LoVo (cell line): Measurements from ENCODE around the gene MAST3.

ENCODE experiments used
- DNase-seq: peaks from one replicate; pipeline ENCODE4 v3.0.0-alpha.2; 2016; ENCODE audit warnings: low spot score

MAST3 gene

DNA sequence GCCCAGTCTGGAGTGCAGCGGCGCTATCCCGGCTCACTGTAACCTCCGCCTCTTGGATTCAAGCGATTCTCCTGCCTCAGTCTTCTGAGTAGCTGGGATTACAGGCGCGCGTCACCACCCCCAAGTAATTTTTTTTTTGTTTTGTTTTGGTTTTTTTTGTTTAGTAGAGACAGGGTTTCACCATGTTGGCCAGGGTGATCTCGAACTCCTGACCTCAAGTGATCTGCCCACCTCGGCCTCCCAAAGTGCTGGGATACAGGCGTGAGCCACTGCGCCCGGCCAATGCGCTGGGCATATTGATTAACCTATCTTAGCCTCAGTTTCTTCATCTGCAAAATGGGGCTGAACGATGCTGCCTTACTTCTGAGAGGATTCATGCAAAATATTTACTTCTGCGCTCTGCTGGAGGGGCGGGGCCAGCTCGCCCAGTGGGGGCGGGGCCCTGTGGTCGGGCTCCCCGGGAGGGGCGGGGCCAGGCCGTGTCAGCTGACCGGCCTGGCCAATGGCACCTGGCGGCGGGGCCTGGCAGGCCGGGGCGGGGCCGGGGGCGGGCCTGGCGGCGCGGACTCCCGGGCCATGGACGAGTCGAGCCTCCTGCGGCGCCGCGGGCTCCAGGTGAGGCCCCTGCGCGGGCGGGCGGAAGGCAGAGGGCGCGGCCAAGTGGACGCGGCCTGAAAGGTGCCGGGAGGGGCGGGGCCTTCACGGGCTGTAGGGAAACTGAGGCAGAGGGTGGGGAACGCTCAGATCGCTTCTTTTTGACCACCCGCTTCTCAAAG, at the start of gene MAST3:
Gene MAST3, plus strand, starts transcription at position 562 of the 776 bp plus-strand sequence. Its CDS starts 15 bp downstream, at position 577.
- peak; percentile 92 for DNase-seq

DNA sequence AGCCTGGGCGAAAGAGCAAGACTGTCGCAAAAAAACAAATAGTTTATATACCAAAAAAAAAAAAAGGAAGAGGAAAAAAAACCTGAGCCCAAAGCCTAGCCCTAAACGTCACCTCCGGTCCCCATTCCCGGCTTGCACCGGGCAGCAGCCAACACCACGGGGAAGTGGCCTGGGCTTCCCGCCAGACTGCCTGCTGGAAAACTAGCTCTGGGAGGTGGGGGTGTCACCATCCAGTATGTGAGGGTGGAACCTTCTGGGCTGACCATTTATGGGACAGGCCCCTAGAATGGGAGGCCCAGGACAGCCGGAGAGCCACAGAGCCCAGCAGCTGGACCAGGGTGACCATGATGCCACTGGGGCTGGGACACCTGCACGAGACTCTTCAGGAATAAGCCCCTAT, 48.2 kb upstream of the MAST3 start:
- no peak for DNase-seq

- DNase-seq, result no peak
Measured at GRCh38 chr19:18051887-18052286, 45.7 kb upstream of the MAST3 start.

- DNase-seq, result no peak
Measured at GRCh38 chr19:18053576-18054219, 43.9 kb upstream of the MAST3 start.

DNA sequence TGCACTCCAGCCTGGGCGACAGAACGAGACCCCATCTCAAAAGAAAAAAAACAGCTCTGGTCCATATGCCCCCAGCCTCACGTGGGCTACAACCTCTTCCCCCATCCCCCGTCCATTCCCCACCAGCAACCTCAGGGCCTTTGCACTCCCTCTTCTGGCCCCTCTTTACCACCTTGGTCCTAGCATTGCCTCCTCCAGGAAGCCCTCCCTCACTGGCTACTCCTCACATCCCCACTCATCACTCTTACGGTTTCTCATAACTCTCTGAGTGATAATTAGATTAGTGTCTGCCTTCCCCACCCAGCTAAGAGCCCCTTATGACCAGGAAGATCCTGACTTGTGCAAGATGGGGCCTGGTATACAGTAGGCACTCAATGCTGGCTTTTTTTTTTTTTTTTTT, 41.6 kb upstream of the MAST3 start:
- DNase-seq, result no peak

GRCh38 chr19:18057557-18057956, 40.0 kb upstream of the MAST3 start:
- no peak for DNase-seq

DNA sequence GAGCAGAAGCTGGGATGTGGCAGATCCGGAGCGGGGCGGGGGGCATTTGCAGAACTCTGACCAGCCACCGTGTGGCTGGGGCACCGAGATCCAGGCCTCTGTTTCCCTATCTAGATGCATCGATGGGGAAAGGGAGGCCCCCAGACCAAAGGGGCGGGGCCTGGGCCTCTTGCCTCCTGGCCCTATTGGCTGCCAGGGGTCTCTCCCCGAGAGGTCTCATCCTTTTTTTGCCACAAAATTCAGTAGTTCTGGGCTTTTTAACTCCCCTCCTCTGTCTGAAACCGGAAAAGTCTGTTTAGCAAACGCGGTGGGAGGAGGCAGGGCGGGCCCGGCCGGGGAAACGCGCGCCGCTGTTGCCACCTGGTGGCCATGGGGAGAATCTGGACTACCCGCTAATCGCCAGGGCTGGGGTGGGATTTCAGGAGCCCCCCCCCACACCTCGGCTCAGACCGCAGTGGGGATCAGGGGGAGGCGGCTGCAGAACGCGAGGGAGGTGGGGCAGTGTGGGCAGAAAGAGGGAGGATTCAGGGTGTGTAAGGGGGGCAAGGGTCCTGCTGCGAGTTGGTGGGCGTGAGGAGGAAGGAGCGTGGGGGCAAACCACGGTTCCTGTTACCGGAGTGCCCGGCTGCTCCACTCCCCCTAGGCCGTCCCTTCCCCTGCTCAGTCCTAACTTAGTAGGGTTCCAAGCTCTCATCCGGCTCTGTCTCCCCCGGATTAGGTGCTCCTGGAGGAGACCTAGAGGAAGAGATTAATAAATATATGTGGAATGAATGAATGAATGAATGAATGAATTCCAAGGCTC, 39.2 kb upstream of the MAST3 start:
- peak; percentile 74 for DNase-seq

DNA sequence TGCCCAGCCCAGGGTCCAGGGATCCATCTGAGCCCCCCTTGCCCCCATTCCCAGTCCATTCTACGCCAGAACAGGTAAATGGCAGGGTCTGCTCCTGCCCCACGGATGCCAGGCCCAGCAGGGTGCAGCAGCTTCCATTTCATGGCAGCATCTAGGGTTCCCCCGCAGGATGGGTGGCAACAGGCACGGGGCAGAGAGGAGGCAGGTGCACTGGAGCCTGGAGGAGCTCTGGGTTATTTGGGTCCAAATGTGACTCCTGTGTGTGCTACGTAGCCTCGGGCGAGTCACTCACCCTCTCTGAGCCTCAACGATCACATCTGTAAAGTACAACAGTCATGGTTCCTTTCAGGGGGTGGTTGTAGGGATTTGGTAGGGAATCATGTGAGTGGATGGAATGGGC, 38.3 kb upstream of the MAST3 start:
- DNase-seq, result no peak

DNA sequence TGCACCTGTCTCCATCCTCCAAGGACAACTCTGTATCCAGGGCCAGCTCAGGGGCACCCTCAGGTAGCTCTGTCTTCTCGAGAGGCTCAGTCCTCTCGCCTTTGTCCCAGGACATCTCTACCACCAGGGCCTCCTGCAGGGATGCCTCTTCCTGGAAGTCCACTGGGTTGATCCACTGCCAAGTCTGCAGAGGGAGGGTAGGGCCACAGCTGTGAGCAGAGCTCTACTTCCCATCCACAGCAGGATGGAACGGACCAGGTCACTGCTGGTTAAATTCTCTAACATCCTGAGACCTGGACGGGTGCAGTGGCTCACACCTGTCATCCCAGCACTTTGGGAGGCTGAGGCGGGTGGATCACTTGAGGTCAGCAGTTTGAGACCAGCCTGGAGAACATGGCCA, 37.7 kb upstream of the MAST3 start:
- no peak for DNase-seq

- DNase-seq, result no peak
Measured at GRCh38 chr19:18060472-18060871, 37.1 kb upstream of the MAST3 start.

DNA sequence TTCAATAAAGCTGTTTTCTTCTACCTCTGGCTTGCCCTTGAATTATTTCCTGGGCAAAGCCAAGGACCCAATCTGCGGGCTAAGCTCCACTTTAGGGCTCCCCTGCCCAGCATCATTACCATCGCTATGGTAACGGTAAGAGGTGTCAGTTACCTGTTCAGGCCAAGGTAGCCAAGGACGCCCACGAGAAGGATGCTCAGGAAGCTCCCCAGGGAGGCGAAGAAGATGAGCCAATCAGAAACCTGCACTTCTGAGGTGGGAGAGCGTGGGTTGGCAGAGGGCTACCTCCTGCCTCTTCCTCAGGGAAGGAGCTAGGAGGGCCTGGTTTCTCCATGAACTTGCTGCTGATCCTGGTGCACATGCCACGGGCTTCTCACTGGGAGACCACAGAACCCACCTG, 35.5 kb upstream of the MAST3 start:
- DNase-seq, result no peak

- peak; percentile 29 for DNase-seq
Measured at GRCh38 chr19:18063463-18063862, 34.1 kb upstream of the MAST3 start.

GRCh38 chr19:18065173-18065495, 32.4 kb upstream of the MAST3 start:
- DNase-seq, result no peak

DNA sequence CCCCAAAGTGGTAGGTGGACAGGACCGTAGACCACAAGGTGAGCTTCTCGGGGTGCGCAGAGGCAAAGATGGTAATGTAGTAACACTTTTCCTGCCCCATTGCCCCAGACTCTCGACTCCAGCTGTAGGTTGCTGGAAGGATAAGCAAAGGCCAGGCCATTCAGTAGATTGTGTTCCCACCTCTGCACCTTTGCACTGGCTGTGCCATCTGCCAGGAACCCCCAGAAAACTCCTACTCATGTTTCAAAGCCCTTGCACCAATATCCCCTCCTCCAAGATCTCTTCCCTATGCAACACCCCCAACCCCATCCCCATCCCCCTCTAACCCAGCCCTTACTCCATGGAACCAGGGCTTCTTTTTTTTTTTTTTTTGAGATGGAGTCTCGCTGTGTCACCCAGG, 29.2 kb upstream of the MAST3 start:
- no peak for DNase-seq

DNA sequence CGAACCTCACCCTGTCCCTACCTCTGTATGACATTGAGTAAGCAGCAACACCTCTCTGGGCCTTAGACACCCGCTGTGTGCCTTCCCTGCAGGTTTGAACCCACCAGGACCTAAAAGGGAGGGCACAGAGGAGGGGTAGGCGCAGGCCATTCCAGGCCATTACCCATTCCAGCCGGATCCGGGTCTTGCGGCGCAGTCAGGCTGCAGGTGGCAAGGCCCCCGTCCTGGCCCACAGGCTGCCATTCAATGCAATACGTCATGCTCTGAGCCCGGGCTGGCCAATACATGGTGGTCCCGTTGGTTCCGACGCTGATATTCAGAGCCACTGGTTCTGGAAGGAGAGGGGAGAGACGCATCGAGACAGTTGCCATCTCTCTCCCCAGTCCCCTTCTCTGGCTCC, 28.2 kb upstream of the MAST3 start:
- no peak for DNase-seq

GRCh38 chr19:18070181-18070580, 27.4 kb upstream of the MAST3 start:
- no peak for DNase-seq

GRCh38 chr19:18072335-18072734, 25.2 kb upstream of the MAST3 start:
- DNase-seq, result no peak

DNA sequence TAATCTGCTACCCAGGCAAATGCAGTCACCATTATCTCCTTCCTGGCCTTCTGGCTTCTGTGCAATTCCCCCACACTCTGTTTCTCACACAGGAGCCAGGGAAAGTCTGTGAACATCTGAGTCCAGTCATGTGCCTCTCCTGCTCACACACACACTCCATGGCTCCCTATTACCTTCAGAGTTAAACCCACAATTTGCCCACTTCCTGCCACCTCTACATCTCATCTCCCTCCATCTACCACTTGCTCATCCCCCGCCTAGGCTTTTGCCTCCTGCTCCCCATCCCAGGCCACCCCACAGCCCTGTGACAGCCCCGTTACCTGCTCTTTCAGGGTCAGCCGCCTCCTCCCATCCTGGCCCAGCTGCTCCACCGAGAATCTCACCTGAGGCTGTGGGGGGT, 24.4 kb upstream of the MAST3 start:
- no peak for DNase-seq

GRCh38 chr19:18074192-18074591, 23.4 kb upstream of the MAST3 start:
- DNase-seq, result no peak

DNA sequence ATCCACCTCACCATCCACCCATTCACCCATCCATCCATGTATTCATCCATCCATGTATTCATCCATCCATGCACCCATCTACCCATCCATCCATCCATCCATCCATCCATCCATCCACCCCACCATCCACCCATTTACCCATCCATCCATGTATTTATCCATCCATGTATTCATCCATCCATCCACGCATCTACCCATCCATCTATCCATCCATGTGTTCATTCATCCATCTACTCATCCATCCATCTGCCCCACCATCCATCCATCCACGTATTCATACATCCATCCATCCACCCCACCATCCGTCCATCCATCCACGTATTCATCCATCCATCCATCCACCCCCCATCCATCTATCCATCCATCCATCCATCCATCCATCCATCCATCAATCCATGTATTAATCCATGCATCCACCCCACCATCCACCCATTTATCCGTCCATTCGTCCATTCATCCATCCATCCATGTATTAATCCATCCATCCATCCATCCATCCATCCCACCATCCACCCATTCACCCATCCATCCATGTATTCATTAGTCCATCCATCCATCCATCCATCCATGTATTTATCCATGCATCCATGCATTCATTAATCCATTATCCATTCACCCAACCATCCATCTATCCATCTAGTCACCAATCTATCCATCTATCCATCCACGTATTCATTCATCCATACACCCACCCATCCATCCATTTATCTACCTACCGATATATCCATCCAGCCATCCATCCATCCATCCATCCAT, 13.5 kb upstream of the MAST3 start:
- DNase-seq, result no peak

GRCh38 chr19:18085702-18086457, 11.7 kb upstream of the MAST3 start:
- DNase-seq, result no peak
